H9 (cell line): ENCODE measurements around the gene STOM. TPM values are rescaled to one million over a fixed set of nuclear protein-coding genes. Genes with fewer than 3 reads are reported as not detected.
"Not testable (repeated sequence)": the region's sequence is repeated elsewhere in the genome, so short reads cannot be mapped to it uniquely, and the experiment has no call there.

Experiments
- DNase-seq: peaks from one replicate; pipeline ENCODE4 v3.0.0-alpha.2; 2017
- H2AFZ ChIP-seq: one replicate; pipeline ENCODE4 v1.6.1; 2013; ENCODE audit warnings: mild to moderate bottlenecking, low read length, control low read depth, moderate library complexity
- H2AK5ac ChIP-seq: 2 replicates; pipeline ENCODE4 v1.6.1; 2013; ENCODE audit warnings: low read length, control low read depth, mixed read lengths; ENCODE audit not compliant: insufficient read length
- H2BK120ac ChIP-seq: one replicate; pipeline ENCODE4 v1.6.1; 2013; ENCODE audit warnings: low read depth, mild to moderate bottlenecking, low read length, control low read depth, inconsistent platforms; ENCODE audit not compliant: poor library complexity, severe bottlenecking
- H2BK12ac ChIP-seq: 2 replicates; pipeline ENCODE4 v1.6.1; 2013; ENCODE audit warnings: low read length, control low read depth, mixed read lengths, low read depth; ENCODE audit not compliant: insufficient read length
- H2BK15ac ChIP-seq: 2 replicates; pipeline ENCODE4 v1.6.1; 2013; ENCODE audit warnings: low read depth, low read length, control low read depth
- H2BK20ac ChIP-seq: one replicate; pipeline ENCODE4 v1.6.1; 2013; ENCODE audit warnings: low read depth, mild to moderate bottlenecking, low read length, control low read depth, inconsistent platforms; ENCODE audit not compliant: poor library complexity, severe bottlenecking
- H2BK5ac ChIP-seq: 2 replicates; pipeline ENCODE4 v1.6.1; 2013; ENCODE audit warnings: low read length, control low read depth, mixed read lengths; ENCODE audit not compliant: insufficient read length
- H3K14ac ChIP-seq: 2 replicates; pipeline ENCODE4 v1.6.1; 2013; ENCODE audit warnings: low read length, control low read depth; ENCODE audit not compliant: insufficient read depth
- H3K18ac ChIP-seq: 2 replicates; pipeline ENCODE4 v1.6.1; 2013; ENCODE audit warnings: low read depth, mild to moderate bottlenecking, mixed read lengths, low read length, control low read depth; ENCODE audit not compliant: insufficient read length
- H3K23ac ChIP-seq: 2 replicates; pipeline ENCODE4 v1.6.1; 2013; ENCODE audit warnings: low read length, control low read depth, mixed read lengths, low read depth; ENCODE audit not compliant: insufficient read length
- H3K23me2 ChIP-seq: 2 replicates; pipeline ENCODE4 v1.6.1; 2013; ENCODE audit warnings: low read depth, mild to moderate bottlenecking, mixed read lengths, low read length, control low read depth; ENCODE audit not compliant: insufficient read length, poor library complexity, severe bottlenecking
- H3K27ac ChIP-seq: 2 replicates; pipeline ENCODE4 v1.5.1; 2013; ENCODE audit warnings: low read length, control low read depth, mixed read lengths, low read depth; ENCODE audit not compliant: insufficient read length
- H3K27me3 ChIP-seq: 2 replicates; pipeline ENCODE4 v1.6.1; 2013; ENCODE audit warnings: low read length, control low read depth, inconsistent platforms; ENCODE audit not compliant: insufficient read depth
- H3K4ac ChIP-seq: 2 replicates; pipeline ENCODE4 v1.6.1; 2013; ENCODE audit warnings: low read depth, mild to moderate bottlenecking, control low read depth, inconsistent platforms, low read length, moderate library complexity
- H3K4me1 ChIP-seq: 2 replicates; pipeline ENCODE4 v1.6.1; 2013; ENCODE audit warnings: low read length, control low read depth, inconsistent platforms; ENCODE audit not compliant: insufficient read depth
- H3K4me2 ChIP-seq: 2 replicates; pipeline ENCODE4 v1.6.1; 2013; ENCODE audit warnings: low read length, control low read depth, mixed read lengths; ENCODE audit not compliant: insufficient read length, insufficient read depth
- H3K56ac ChIP-seq: 2 replicates; pipeline ENCODE4 v1.6.1; 2013; ENCODE audit warnings: low read depth, mild to moderate bottlenecking, mixed read lengths, low read length, control low read depth; ENCODE audit not compliant: insufficient read length
- H3K79me1 ChIP-seq: 2 replicates; pipeline ENCODE4 v1.6.1; 2013; ENCODE audit warnings: low read depth, mild to moderate bottlenecking, moderate library complexity, low read length, control low read depth, inconsistent platforms; ENCODE audit not compliant: insufficient read depth, poor library complexity, severe bottlenecking
- H3K79me2 ChIP-seq: 2 replicates; pipeline ENCODE4 v1.6.1; 2013; ENCODE audit warnings: low read length, control low read depth, inconsistent platforms; ENCODE audit not compliant: insufficient read depth
- H3K9ac ChIP-seq: 2 replicates; pipeline ENCODE4 v1.6.1; 2013; ENCODE audit warnings: low read length, control low read depth, mixed read lengths; ENCODE audit not compliant: insufficient read length; ENCODE audit errors: extremely low read depth
- H3K9me3 ChIP-seq: one replicate; pipeline ENCODE4 v1.6.1; 2013; ENCODE audit warnings: low read depth, low read length, inconsistent platforms; ENCODE audit not compliant: control insufficient read depth
- H3T11ph ChIP-seq: one replicate; pipeline ENCODE4 v1.6.1; 2013; ENCODE audit warnings: mild to moderate bottlenecking, low read length, control low read depth, inconsistent platforms
- H4K20me1 ChIP-seq: one replicate; pipeline ENCODE4 v1.6.1; 2013; ENCODE audit not compliant: control insufficient read depth, insufficient read length, insufficient read depth
- H4K5ac ChIP-seq: 2 replicates; pipeline ENCODE4 v1.6.1; 2013; ENCODE audit warnings: low read depth, mild to moderate bottlenecking, mixed read lengths, low read length, control low read depth; ENCODE audit not compliant: insufficient read length
- H4K8ac ChIP-seq: replicated peaks from 2 replicates; pipeline ENCODE4 v1.6.1; 2013; ENCODE audit warnings: low read length, control low read depth, mixed read lengths, low read depth; ENCODE audit not compliant: insufficient read length
- H4K91ac ChIP-seq: 2 replicates; pipeline ENCODE4 v1.6.1; 2013; ENCODE audit warnings: low read depth, mild to moderate bottlenecking, moderate library complexity, mixed read lengths, low read length, control low read depth; ENCODE audit not compliant: insufficient read length
- H3K27ac Mint-ChIP-seq, 3 experiments: 2 replicates in 2 of 3; 3 replicates in 1 of 3; pipeline ENCODE4 v1.8.0; 2020 to 2021; ENCODE audit warnings: mixed read lengths in 3 of 3, mild to moderate bottlenecking in 1 of 3, moderate library complexity in 1 of 3
- H3K27me3 Mint-ChIP-seq: 2 replicates; pipeline ENCODE4 v1.8.0; 2021; ENCODE audit warnings: low read depth, mild to moderate bottlenecking, moderate library complexity, mixed read lengths
- H3K36me3 Mint-ChIP-seq, 3 experiments: 2 replicates in 2 of 3; 3 replicates in 1 of 3; pipeline ENCODE4 v1.8.0; 2020 to 2021; ENCODE audit warnings: low read depth in 3 of 3, mixed read lengths in 3 of 3; ENCODE audit not compliant: insufficient read depth in 1 of 3
- H3K4me1 Mint-ChIP-seq, 2 experiments: 2 replicates each; pipeline ENCODE4 v1.8.0; 2020; ENCODE audit warnings: mixed read lengths in 2 of 2
- H3K4me3 Mint-ChIP-seq, 2 experiments: 2 replicates in 1 of 2; 3 replicates in 1 of 2; pipeline ENCODE4 v1.8.0; 2020 to 2021; ENCODE audit warnings: mild to moderate bottlenecking in 2 of 2, mixed read lengths in 2 of 2, moderate library complexity in 1 of 2
- H3K9me3 Mint-ChIP-seq, 2 experiments: 2 replicates in 1 of 2; 3 replicates in 1 of 2; pipeline ENCODE4 v1.8.0; 2020; ENCODE audit warnings: mild to moderate bottlenecking in 2 of 2, mixed read lengths in 2 of 2, moderate library complexity in 1 of 2
- WGBS: extraction: QIAGEN DNeasy Blood & Tissue Kit; methylation state at CpG from one replicate; pipeline ENCODE4 v1.1.7; 2013; ENCODE audit warnings: missing lambda C conversion rate, low lambda C conversion rate, mixed read lengths; ENCODE audit not compliant: insufficient read length; ENCODE audit errors: extremely low coverage; 5-methylcytosine and 5-hydroxymethylcytosine counted together
- total RNA-seq: library from RNA; stranded (reverse); gene quantifications from 2 replicates; pipeline ENCODE4 v1.2.1, GENCODE V29; 2021
- TF ChIP-seq, protein P1 (sequence below): fragments of 200-600 bp; sonication (generic); conservative IDR thresholded peaks from 3 replicates; pipeline ENCODE4 v1.8.0; 2021; ENCODE audit warnings: antibody characterized with exemption, mild to moderate bottlenecking

STOM gene
- total RNA-seq, 1 experiment from 2014 or later, result 15.3 TPM

DNA sequence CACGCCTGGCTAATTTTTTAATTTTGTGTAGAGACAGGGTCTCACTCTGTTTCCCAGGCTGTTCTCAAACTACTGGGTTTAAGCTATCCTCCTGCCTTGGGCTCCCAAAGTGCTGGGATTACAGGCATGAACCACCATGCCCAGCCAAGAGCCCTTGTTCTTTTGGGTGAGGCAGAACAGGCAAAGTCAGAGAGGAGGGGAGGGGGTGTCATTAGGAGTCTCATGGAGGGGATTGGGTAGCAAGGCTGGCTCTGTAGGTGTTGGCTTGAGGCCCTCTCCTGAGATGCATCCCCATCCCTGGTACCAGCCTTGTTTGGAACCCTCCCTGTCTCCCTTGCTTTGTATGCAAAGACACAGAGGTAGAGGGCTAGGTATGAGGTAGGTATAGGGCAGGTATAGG, 78.0 kb downstream of the STOM start:
- peaks cover 30 to 40% of the 10 kb centered on the region in 2 experiments for H3K4me1 Mint-ChIP-seq
- peaks cover 96% of the 10 kb centered on the region for H3K27me3 Mint-ChIP-seq
- Histone ChIP-seq H3T11ph (no peak overlapping the region), H4K5ac (no peak overlapping the region), H3K27me3 (peaks cover 8% of the 10 kb centered on the region; the same call in 1 of the 2 replicates), H2BK5ac (no peak overlapping the region), H3K23ac (no peak overlapping the region), H3K79me1 (no peaks in the 10 kb centered on the region), H3K18ac (no peak overlapping the region), H2BK15ac (no peak overlapping the region), H3K4me1 (peaks cover 4% of the 10 kb centered on the region), H3K23me2 (no peaks in the 10 kb centered on the region), H4K8ac (no peak overlapping the region), H3K79me2 (no peaks in the 10 kb centered on the region), H3K9ac (no peak overlapping the region), H3K9me3 (no peaks in the 10 kb centered on the region), H4K91ac (no peak overlapping the region), H3K4ac (no peak overlapping the region), H3K4me2 (no peak overlapping the region), H2BK20ac (no peak overlapping the region), H2AK5ac (no peak overlapping the region), H3K56ac (no peak overlapping the region), H2AFZ (no peak overlapping the region), H3K27ac (no peak overlapping the region), H4K20me1 (no peaks in the 10 kb centered on the region), H3K14ac (no peak overlapping the region; the same call in 1 of the 2 replicates), H2BK12ac (no peak overlapping the region), H2BK120ac (no peak overlapping the region)
- WGBS, result no CpG with 5 or more reads among the region's 1 CpG
- DNase-seq, result no peak
- H3K4me3 Mint-ChIP-seq, result no peak overlapping the region
- no peak overlapping the region for H3K27ac Mint-ChIP-seq
- peaks cover 0 to 1% (median 0%) of the 10 kb centered on the region in 3 experiments; a peak in 1 of 7 replicates for H3K36me3 Mint-ChIP-seq
- H3K9me3 Mint-ChIP-seq, result no peaks in the 10 kb centered on the region; a peak in 1 of 5 replicates
- TF ChIP-seq, protein P1, sequence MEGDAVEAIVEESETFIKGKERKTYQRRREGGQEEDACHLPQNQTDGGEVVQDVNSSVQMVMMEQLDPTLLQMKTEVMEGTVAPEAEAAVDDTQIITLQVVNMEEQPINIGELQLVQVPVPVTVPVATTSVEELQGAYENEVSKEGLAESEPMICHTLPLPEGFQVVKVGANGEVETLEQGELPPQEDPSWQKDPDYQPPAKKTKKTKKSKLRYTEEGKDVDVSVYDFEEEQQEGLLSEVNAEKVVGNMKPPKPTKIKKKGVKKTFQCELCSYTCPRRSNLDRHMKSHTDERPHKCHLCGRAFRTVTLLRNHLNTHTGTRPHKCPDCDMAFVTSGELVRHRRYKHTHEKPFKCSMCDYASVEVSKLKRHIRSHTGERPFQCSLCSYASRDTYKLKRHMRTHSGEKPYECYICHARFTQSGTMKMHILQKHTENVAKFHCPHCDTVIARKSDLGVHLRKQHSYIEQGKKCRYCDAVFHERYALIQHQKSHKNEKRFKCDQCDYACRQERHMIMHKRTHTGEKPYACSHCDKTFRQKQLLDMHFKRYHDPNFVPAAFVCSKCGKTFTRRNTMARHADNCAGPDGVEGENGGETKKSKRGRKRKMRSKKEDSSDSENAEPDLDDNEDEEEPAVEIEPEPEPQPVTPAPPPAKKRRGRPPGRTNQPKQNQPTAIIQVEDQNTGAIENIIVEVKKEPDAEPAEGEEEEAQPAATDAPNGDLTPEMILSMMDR, result no peak

DNA sequence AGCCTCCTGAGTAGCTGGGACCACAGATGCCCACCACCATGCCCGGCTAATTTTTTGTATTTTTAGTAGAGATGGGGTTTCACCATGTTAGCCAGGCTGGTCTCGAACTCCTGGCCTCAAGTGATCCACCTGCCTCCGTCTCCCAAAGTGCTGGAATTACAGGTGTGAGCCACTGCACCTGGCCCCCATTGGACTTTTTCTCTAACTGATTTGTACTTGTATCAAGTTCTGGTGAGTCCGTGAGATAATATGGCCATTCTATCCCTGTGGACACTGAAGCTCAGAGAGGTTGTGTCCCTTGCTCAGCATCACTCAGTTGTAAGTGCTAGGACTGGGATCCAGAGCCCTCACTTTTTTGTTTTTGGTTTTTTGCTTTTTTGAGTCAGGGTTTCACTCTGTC, 78.5 kb downstream of the STOM start:
- not testable (repeated sequence) for H3K56ac ChIP-seq, H3K79me2 ChIP-seq, H2BK120ac ChIP-seq, H3K9me3 ChIP-seq, H2BK5ac ChIP-seq, H3K9me3 Mint-ChIP-seq, H3K4ac ChIP-seq, H3K9ac ChIP-seq, H2AK5ac ChIP-seq, H3K18ac ChIP-seq, H3K27ac ChIP-seq, H3K4me3 Mint-ChIP-seq, H3K27me3 ChIP-seq, H4K8ac ChIP-seq, H2BK20ac ChIP-seq, H3T11ph ChIP-seq, H3K27ac Mint-ChIP-seq, H3K36me3 Mint-ChIP-seq, H3K23me2 ChIP-seq, DNase-seq, H4K5ac ChIP-seq, H3K4me1 ChIP-seq, H3K4me2 ChIP-seq, H2BK15ac ChIP-seq, H2BK12ac ChIP-seq, H2AFZ ChIP-seq, H3K79me1 ChIP-seq, H4K91ac ChIP-seq, H3K14ac ChIP-seq, H4K20me1 ChIP-seq, H3K23ac ChIP-seq
- Mint-ChIP-seq H3K27me3 (peaks cover 95% of the 10 kb centered on the region), H3K4me1 (peaks cover 34 to 43% of the 10 kb centered on the region in 2 experiments)
- no CpG with 5 or more reads among the region's 4 CpGs for WGBS
